Neural crest cell (in vitro differentiated cells): Measurements from ENCODE around the gene TNS2. TPM values are rescaled to one million over a fixed set of nuclear protein-coding genes. Genes with fewer than 3 reads are reported as not detected.
"Not testable (repeated sequence)": the region's sequence is repeated elsewhere in the genome, so short reads cannot be mapped to it uniquely, and the experiment has no call there.

Source experiments
- DNase-seq: peaks from one replicate; pipeline ENCODE4 v3.0.0; 2021; ENCODE audit warnings: low read depth, mixed read lengths, low spot score
- H3K27ac Mint-ChIP-seq: one replicate; pipeline ENCODE4 v1.8.0; 2021; ENCODE audit warnings: mild to moderate bottlenecking, mixed read lengths; ENCODE audit not compliant: unreplicated experiment
- H3K27me3 Mint-ChIP-seq: 2 replicates; pipeline ENCODE4 v1.8.0; 2021; ENCODE audit warnings: low read depth, mild to moderate bottlenecking, mixed read lengths
- H3K36me3 Mint-ChIP-seq: 2 replicates; pipeline ENCODE4 v1.8.0; 2021; ENCODE audit warnings: low read depth, mild to moderate bottlenecking, mixed read lengths
- H3K4me1 Mint-ChIP-seq: 2 replicates; pipeline ENCODE4 v1.8.0; 2021; ENCODE audit warnings: mixed read lengths
- H3K4me3 Mint-ChIP-seq: one replicate; pipeline ENCODE4 v1.8.0; 2021; ENCODE audit warnings: mild to moderate bottlenecking, mixed read lengths
- H3K9me3 Mint-ChIP-seq: 2 replicates; pipeline ENCODE4 v1.8.0; 2021; ENCODE audit warnings: mixed read lengths
- CTCF ChIP-seq: fragments of 200-600 bp; sonication (generic); conservative IDR thresholded peaks from 2 replicates; pipeline ENCODE4 v1.5.0; 2021; ENCODE audit warnings: antibody characterized with exemption, mild to moderate bottlenecking
- total RNA-seq: library from RNA; stranded (reverse); gene quantifications from 2 replicates; pipeline ENCODE4 v1.2.1, GENCODE V29; 2021

TNS2 gene
- total RNA-seq, 1 donor from 2014 or later: 14.2 TPM

- peaks cover 34% of the 10 kb centered on the region for H3K4me1 Mint-ChIP-seq
- no peak for TF ChIP-seq CTCF
- H3K27me3 Mint-ChIP-seq: peaks cover 20% of the 10 kb centered on the region
- no peaks in the 10 kb centered on the region for H3K9me3 Mint-ChIP-seq
- H3K27ac Mint-ChIP-seq: no peak within 1 kb of the TSS
- no peak within 1 kb of the TSS for H3K4me3 Mint-ChIP-seq
- no peaks in the 10 kb centered on the region for H3K36me3 Mint-ChIP-seq
- no peak for DNase-seq
Measured at GRCh38 chr12:53102883-53103807, 53.3 kb downstream of the TNS2 start, which contains the start of gene SOAT2. TSS of gene SOAT2 (plus strand) at chr12:53103486. CDS start at chr12:53103578, 92 bp downstream.

GRCh38 chr12:53103860-53104305 lies 54.0 kb downstream of the TNS2 start:
- H3K36me3 Mint-ChIP-seq: no peaks in the 10 kb centered on the region
- no peaks in the 10 kb centered on the region for H3K9me3 Mint-ChIP-seq
- TF ChIP-seq CTCF: no peak
- no peak for DNase-seq
- no peak overlapping the region for H3K4me3 Mint-ChIP-seq
- H3K27me3 Mint-ChIP-seq: peaks cover 13% of the 10 kb centered on the region
- no peak overlapping the region for H3K27ac Mint-ChIP-seq
- H3K4me1 Mint-ChIP-seq: peaks cover 26% of the 10 kb centered on the region

GRCh38 chr12:53105256-53105655 lies 55.4 kb downstream of the TNS2 start:
- no peak for TF ChIP-seq CTCF
- no peaks in the 10 kb centered on the region for H3K36me3 Mint-ChIP-seq
- peaks cover 5% of the 10 kb centered on the region for H3K27me3 Mint-ChIP-seq
- no peak for DNase-seq
- H3K4me3 Mint-ChIP-seq: no peak overlapping the region
- H3K27ac Mint-ChIP-seq: peak overlapping the region; percentile 50
- peaks cover 20% of the 10 kb centered on the region for H3K4me1 Mint-ChIP-seq
- H3K9me3 Mint-ChIP-seq: no peaks in the 10 kb centered on the region

- Mint-ChIP-seq H3K27me3 (peaks cover 3% of the 10 kb centered on the region), H3K4me1 (peaks cover 20% of the 10 kb centered on the region), H3K36me3 (no peaks in the 10 kb centered on the region), H3K4me3 (no peak overlapping the region), H3K9me3 (no peaks in the 10 kb centered on the region), H3K27ac (no peak overlapping the region)
- no peak for DNase-seq
- no peak for TF ChIP-seq CTCF
Measured at GRCh38 chr12:53105712-53106439, 56.0 kb downstream of the TNS2 start.

- Mint-ChIP-seq H3K9me3 (no peaks in the 10 kb centered on the region), H3K4me1 (peaks cover 20% of the 10 kb centered on the region), H3K36me3 (no peaks in the 10 kb centered on the region), H3K4me3 (no peak overlapping the region), H3K27me3 (peaks cover 3% of the 10 kb centered on the region), H3K27ac (no peak overlapping the region)
- TF ChIP-seq CTCF: no peak
- no peak for DNase-seq
Measured at GRCh38 chr12:53107122-53107521, 57.3 kb downstream of the TNS2 start.

GRCh38 chr12:53112431-53112830 lies 62.6 kb downstream of the TNS2 start:
- not testable (repeated sequence) for H3K27ac Mint-ChIP-seq, H3K36me3 Mint-ChIP-seq, H3K9me3 Mint-ChIP-seq, DNase-seq, H3K4me1 Mint-ChIP-seq, H3K4me3 Mint-ChIP-seq, H3K27me3 Mint-ChIP-seq
